ENCODE results near the gene MTR. TPM values are rescaled to one million over a fixed set of nuclear protein-coding genes. Genes with fewer than 3 reads are reported as not detected.

Gene MTR
- total and polyA plus RNA-seq, 12 donors = 5.2 to 100 (median 65.4) TPM

GRCh38 chr1:236759252-236759859 lies 35.7 kb upstream of the MTR start:
- Histone ChIP-seq H3K4me3 (no peak overlapping the region), H3K36me3 (peaks cover 0 to 86% (median 18%) of the 10 kb centered on the region in 9 donors), H3K27me3 (no peaks in the 10 kb centered on the region), H3K27ac (no peak overlapping the region), H3K4me1 (peaks cover 0 to 28% (median 0%) of the 10 kb centered on the region in 9 donors), H3K9me3 (no peaks in the 10 kb centered on the region)
- ATAC-seq (peak in 1 of 8 donors; percentile 26), DNase-seq (no peak)
- TF ChIP-seq CTCF (IDR thresholded peaks at IDR 0.05) = peak; percentile 40 to 75 (median 62)
- 32 to 43% methylated on average over 3 of the region's 3 CpGs for WGBS, 2 donors
- intact Hi-C loops (cut with DNase I) = loop anchor here in 1 of 10 donors (10.0 kb wide), 1 partner anchor 625 kb away; no protein-coding TSS in a partner anchor

GRCh38 chr1:236760480-236760879 lies 34.6 kb upstream of the MTR start:
- DNase-seq (no peak), ATAC-seq (peak in 2 of 8 donors; percentile 25 to 34)
- no peak overlapping the region for H3K4me3 ChIP-seq
- no peaks in the 10 kb centered on the region for H3K9me3 ChIP-seq
- peaks cover 0 to 28% (median 0%) of the 10 kb centered on the region in 9 donors for H3K4me1 ChIP-seq
- intact Hi-C loops (cut with DNase I) = loop anchor here in 1 of 10 donors (10.0 kb wide), 1 partner anchor 804 kb away; no protein-coding TSS in a partner anchor
- WGBS, 2 donors = 51 to 54% methylated on average over 6 of the region's 6 CpGs
- TF ChIP-seq CTCF (IDR thresholded peaks at IDR 0.05) = no peak
- H3K27me3 ChIP-seq = no peaks in the 10 kb centered on the region
- H3K36me3 ChIP-seq = peaks cover 0 to 82% (median 11%) of the 10 kb centered on the region in 9 donors
- H3K27ac ChIP-seq = peak overlapping the region in 2 of 10 donors; percentile 7 to 25

GRCh38 chr1:236760986-236761385 lies 34.1 kb upstream of the MTR start:
- peaks cover 0 to 28% (median 0%) of the 10 kb centered on the region in 9 donors for H3K4me1 ChIP-seq
- peak in 3 of 8 donors; percentile 10 to 17 (median 14) for ATAC-seq
- H3K27ac ChIP-seq = peak overlapping the region in 3 of 10 donors; percentile 7 to 28 (median 25)
- no peak for DNase-seq
- no peaks in the 10 kb centered on the region for H3K9me3 ChIP-seq
- no peaks in the 10 kb centered on the region for H3K27me3 ChIP-seq
- TF ChIP-seq CTCF (IDR thresholded peaks at IDR 0.05) = no peak
- 76 to 82% methylated on average over 14 of the region's 14 CpGs for WGBS, 2 donors
- intact Hi-C loops (cut with DNase I) = loop anchor here in 1 of 10 donors (10.0 kb wide), 1 partner anchor 804 kb away; no protein-coding TSS in a partner anchor
- H3K36me3 ChIP-seq = peaks cover 0 to 86% (median 11%) of the 10 kb centered on the region in 9 donors
- H3K4me3 ChIP-seq = no peak overlapping the region

GRCh38 chr1:236761397-236762132 lies 33.5 kb upstream of the MTR start:
- intact Hi-C loops (cut with DNase I) = loop anchor here in 1 of 10 donors (10.0 kb wide), 1 partner anchor 803 kb away; no protein-coding TSS in a partner anchor
- Histone ChIP-seq H3K4me1 (peaks cover 0 to 28% (median 0%) of the 10 kb centered on the region in 9 donors), H3K9me3 (no peaks in the 10 kb centered on the region), H3K36me3 (peaks cover 0 to 90% (median 11%) of the 10 kb centered on the region in 9 donors), H3K27ac (peak overlapping the region in 1 of 10 donors; percentile 25), H3K4me3 (no peak overlapping the region), H3K27me3 (no peaks in the 10 kb centered on the region)
- no peak for TF ChIP-seq CTCF (IDR thresholded peaks at IDR 0.05)
- ATAC-seq (peak in 1 of 8 donors; percentile 41), DNase-seq (no peak)
- WGBS, 2 donors = 73 to 87% methylated on average over 5 of the region's 5 CpGs

All from heart right ventricle (tissue), 16 donors.